ENCODE measurements around the gene GUCY1A1.

- no peak for TF ChIP-seq GATA3 (IDR thresholded peaks at IDR 0.05; ENCODE audit: low read depth, low read length)
- no peak for TF ChIP-seq GATA2 (IDR thresholded peaks at IDR 0.05; ENCODE audit: low read depth, low read length)
Measured at GRCh38 chr4:155694100-155694785, 27.6 kb downstream of the GUCY1A1 start.
